Stimulated activated CD8-positive, alpha-beta memory T cell treated with anti-CD3 and anti-CD28 coated beads, Interleukin-7, amount 100 ng/mL, for 1 hour (primary cell): ENCODE data around the gene CC2D1A.

ENCODE experiments used
- DNase-seq, 2 donors: peaks; one replicate each; pipeline ENCODE4 v3.0.0-alpha.2; 2020; ENCODE audit warnings: low read depth in 2 of 2

The CC2D1A gene

DNA sequence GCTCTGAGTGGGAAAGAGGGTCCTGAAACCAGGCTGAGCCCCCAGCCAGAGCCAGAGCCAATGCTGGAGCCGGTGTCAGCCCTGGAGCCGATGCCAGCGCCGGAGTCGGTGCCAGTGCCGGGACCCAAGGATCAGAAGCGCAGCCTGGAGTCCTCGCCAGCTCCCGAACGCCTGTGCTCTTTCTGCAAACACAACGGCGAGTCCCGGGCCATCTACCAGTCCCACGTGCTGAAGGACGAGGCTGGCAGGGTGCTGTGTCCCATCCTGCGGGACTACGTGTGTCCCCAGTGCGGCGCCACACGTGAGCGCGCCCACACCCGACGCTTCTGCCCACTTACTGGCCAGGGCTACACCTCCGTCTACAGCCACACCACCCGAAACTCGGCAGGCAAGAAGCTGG, 28.7 kb upstream of the CC2D1A start:
- DNase-seq = no peak

DNA sequence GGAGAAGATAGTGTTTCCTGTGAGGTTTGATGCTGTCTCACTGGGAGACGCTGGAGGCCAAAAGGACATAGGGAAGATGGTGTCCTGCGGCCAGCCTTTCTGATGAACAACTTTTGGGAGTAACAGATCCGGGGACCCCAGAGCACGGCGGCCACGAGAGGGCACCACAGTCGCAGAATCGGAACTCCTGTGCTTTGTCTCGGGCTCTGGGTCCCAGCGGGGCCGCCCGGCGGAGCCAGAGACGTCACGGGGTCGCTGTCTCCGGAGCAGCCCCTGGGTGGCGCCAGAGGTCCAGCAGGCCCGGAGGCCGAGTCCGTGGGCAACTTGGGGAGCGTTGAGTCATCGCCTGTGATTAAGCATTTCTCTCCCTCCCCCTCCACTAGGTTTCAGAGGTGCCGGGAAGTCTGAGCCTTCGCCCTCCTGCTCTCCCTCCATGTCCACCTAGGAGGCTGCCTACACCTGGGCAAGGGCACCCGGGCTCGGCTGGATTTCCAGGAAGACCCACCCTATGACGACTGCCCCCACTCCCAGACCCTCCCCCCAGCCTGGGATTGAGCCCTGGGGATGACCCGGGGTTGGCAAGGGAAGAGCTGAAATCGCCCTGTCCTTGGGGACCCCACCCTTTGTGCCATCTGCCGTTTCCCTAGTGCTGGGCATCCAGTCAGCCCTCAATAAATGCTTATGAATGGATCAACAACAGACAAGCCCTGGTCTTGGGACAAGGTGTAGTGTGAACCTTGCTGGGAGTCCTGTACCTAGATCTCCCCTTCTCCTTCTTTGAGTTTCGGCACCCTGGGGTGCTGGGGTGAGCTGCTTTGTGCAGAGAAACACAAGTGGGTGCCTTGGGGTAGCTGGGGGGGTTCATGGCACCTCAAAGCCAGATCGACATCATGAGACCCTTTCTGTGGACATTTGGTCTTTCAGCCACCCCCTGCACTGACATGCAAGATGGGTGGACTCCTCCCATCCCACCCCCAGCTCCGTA, 25.6 kb upstream of the CC2D1A start:
- peak; percentile 97 to 99 for DNase-seq

DNA sequence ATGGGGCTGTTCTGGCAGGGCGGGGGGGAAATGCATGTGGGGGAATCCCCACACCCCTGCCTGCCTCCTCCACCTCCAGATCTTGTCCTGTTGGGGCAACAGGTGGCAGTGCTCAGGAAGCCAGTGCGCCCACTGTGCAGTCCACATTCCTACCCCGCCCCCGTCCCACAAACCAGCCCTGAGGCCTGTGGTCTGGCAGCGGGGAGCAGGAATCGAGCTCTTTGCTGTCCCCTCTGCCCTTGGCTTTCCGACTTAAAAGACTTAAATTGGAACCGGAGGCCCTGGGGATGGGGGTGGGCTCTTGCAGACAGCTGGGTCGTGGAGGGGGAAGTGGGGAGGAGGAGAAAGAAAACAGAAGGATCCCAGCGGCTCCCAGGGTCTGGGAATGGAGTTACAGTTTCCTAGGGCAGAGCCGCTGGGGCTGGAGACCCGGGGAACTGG, 24.7 kb upstream of the CC2D1A start:
- DNase-seq = no peak

DNA sequence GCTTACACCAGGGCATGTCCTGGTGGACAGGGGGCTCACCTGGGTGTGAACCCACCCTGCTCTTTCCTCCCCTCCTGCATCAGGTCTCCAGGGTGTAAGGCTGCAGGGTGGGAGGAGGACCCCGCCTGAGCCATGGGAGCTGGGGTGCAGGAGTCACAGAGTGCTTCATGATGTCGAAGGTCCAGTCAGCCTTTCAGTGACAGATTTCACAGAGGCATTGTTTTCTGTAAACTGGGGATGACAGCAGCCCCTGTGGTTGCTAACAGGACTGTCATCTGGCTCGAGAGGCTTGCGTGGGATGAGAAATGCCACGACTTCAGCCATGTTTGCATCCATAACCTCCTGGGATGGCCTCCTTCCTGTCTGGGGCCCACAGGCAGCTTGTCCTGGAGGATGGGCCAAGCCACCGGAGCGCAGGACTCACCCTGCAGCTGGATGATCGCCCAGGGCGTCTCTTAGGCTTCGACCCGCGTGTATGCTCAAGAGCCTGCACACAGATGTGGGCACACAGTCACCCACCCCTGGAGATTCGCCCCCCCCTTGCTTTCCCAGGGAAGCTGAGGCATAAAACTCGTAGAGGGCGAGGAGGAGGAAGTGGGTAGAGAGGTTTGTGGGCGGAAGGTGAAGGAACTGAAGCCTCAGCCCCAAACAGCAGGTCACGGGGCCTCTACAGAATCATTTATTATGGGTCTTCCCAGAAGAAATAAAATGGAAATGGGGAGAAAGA, 24.1 kb upstream of the CC2D1A start:
- no peak for DNase-seq

DNA sequence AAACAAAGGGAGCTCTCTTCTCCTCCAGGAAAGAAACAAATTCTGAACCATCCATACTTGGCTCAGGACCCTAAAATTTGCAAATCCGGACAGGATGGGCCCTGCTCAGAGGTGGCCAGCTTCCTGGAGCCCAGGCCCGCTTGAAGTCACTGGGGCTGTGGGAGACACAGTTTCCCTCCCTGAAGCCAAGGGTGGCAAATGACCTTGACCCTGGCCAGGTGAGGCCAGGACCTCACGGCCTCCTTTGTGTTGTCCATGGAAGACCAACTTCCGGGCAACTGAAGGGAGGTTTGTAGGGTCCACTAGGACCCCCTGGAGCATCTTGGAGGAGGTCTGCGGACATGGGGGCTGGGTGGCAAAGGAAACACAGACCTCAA, 23.6 kb upstream of the CC2D1A start:
- no peak for DNase-seq

DNA sequence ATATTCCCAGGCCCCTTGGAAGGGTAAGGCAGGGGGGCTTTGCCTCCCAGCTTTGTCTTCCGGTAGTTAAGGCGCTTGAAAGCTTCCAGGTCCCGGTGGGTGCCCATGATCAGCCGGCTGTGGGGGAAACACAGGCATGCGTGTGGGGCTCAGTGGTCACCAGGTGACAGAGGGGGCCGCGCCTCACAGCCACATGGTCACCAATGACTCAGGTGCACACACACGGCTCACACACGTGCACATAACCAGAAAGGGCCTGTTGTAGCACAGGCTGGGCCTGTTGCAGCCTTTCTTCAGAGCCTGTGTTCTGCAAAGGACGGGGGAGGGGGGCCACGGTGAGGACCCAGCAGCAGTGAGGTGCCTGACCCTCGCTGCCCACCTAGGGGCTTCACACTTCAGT, 23.2 kb upstream of the CC2D1A start:
- DNase-seq = no peak

DNA sequence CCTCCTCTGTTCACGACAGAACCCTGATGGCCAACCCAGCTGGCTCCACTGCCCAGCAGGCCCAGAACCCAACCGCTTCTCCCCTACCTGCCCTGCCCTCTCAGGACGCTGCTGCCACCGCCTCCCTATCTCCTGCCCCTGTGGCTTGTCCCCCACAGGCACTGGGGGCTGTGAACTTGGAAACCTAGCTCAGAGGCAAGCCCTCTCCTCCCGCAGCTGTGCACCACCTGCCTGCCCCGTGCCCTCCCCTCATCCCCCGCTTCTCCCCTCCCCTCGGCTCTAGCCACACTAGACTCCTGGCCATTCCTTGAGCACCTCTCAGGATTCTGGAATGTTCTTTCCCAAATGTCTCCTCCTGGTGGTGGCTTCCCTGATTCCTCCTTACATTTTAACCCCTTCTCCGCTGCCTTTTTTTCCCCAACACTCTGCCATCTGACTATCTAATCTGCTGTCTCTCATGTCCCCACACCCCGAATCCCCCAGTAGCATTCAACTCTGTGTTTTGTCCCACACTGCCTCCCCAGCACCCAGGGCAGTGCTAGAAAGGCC, 22.4 kb upstream of the CC2D1A start:
- no peak for DNase-seq

DNA sequence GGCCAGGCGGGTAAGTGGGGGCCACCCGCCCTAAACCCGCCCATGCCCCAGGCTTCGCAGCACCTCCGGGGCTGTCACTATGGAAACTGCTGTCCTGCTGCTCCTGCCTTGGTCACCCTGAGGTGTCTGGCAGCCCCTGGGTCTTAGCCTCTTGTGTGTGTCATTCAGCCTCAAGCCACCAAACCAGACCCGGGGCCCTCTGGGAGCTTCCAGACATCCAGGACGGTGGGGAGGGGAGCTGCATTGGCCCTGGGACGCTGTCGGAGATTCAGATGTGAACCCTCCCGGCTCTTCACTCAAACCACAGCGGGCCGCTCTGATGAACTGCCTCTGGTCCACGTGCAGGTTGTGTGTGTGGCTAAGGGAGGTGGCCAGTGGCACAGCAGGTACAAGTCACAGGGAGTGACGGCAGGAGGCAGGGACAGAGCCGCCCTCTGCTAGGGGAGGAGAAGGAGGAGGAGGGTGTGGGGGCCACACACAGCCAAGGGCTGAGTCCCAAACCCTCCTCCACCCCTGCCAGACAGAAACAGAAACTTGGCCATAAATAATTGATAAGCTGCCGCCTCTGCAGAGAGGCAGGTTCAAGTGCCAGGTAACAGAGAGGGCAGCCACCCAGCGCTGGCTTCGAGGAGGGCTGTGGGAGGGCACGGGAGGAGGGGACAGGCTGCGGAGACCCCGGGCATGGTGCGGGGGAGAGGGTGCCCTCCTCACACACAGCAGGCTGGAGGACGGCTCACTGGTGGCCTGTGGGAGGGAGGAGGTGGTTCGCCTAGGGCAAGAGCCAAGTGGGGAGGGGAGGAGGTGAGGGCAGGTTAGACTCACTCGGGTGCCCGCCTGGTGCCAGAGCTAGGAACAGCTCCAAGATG, 21.0 kb upstream of the CC2D1A start:
- no peak for DNase-seq

DNA sequence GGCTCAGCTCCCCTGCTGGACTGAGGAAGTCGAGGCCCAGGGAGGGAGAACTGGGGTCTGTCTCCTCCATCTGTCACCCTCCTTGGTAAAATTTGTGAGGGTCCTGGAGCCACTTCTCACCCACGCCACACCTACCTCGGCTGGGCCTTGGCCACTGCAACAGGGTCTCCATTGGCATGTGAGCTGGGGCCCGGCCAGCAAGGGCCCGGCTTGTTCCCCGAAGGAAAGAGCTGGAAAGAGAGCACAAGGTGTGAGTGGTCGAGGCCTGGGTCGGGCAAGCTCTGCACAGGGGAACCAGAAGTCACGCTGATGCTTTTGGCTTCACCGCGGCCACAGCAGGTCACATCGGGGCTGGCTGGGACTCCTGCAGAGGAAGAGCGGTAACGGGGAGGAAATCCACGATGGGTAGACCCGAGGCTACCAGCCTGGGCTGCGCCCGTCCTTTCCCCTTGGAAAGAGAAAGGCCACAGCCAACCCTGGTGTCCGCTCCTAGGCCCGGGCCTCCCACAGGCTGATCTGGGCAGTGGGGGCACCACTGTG, 20.1 kb upstream of the CC2D1A start:
- no peak for DNase-seq

DNA sequence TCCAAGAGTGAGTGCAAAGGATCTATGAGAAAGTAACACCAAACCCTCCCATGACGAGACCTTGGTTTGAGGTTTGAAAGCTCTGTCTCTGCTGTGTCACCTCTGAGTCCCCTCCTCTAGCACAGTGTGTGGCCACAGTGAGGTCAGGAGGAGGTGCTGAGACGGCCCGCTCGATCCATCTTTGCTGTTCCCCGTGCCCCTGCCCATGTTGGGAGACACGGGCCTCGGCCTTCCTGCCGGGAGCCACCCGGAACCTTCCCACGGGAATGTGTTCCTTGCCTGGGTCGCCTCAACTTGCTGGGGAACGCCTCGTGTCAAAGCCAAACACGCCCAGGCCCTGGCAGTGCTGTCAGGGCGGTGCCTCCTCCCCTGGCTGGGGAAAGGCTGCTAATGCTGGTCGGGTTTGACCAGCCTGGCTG, 19.0 kb upstream of the CC2D1A start:
- peak in 1 of 2 donors; percentile 39 for DNase-seq

DNA sequence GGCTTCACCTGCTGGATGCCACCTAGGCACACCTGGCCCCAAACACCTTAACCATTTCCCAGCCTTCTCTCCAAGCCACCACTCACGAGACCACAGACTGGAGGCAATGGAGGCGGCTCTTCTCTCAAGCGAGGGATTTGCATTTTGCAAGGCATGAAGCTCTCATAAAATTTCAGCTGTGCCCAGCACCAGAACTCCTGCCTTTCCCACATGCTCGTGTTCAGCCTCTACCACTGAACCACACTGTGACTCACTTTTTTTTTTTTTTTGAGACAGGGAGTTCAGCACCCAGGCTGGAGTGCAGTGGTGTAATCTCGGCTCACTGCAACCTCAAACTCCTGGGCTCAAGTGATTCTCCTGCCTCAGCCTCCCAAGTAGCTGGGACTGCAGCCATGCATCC, 18.5 kb upstream of the CC2D1A start:
- no peak for DNase-seq

DNA sequence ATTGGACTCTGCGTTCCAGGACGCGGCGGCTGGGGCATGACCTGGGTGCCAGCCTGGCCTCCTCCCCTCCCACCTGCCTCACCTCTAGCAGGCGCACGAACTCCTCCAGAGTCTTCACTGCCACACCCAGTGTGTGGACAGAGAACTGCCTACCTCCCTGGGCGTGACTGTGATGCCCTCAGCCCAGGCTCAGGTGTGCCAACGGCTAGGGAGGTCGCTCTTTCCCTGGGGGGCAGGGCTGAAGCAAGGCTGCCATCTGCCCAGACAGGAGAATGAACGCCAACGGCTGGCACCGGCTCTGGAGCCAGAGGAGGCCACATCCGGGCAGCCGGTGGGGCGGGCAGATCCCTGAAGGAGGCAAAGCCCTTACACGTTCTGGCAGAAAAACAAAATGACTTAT, 17.7 kb upstream of the CC2D1A start:
- no peak for DNase-seq

DNA sequence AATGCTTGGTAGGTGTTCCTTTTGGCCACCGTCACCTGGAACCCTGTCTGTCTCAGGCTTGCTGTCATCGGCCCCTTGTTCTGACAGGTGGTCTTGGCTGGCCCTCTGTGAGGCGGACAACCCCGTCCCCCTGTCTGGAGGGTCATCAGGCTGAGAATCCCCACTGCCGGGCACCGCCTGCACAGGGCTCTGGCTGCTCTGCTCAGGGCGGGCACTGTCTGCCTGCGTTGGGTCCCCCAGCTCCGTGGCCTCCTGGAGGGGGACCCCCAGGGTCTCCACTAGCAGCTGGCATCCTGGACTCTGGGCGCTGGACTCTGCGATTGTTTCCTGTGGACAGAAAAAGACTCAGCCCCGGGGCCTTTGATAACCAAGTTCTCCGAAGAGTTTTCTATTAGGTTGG, 15.9 kb upstream of the CC2D1A start:
- DNase-seq = no peak

DNA sequence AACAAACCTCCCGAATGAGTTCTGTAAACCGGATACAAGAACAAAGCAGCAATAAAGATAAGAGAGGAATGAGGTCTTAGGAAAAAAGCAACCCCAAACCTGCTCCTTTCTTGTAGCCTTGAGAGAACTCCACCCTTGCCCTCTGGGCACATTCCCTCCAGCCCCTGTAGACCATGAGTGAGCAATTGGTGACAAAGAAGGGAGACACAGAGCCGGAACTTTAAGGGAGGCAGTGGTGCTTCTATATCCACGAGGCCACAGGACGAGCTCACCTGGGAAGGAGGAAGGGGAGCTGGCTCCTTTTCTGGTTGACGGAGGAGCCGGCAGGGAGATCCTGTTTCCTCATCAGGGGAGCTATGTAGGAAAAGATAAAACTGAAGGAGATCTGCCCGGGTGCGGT, 13.1 kb upstream of the CC2D1A start:
- no peak for DNase-seq

DNA sequence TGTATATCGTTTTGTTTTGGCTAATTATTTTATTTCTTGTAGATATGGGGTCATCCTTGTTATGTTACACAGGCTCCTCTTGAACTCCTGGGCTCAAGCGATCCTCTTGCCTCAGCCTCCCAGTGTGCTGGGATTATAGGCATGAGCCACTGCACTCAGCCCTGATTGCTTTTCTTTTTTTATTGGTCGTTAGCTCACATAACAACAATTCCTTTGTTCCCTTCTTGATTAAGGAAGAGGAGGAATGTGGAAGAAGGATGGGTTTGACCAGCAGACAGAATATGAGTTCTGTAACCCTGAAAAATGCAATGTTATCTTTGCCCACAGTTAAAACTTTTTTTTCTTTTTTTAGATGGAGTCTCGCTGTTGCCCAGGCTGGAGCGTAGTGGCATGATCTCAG, 11.4 kb upstream of the CC2D1A start:
- no peak for DNase-seq

DNA sequence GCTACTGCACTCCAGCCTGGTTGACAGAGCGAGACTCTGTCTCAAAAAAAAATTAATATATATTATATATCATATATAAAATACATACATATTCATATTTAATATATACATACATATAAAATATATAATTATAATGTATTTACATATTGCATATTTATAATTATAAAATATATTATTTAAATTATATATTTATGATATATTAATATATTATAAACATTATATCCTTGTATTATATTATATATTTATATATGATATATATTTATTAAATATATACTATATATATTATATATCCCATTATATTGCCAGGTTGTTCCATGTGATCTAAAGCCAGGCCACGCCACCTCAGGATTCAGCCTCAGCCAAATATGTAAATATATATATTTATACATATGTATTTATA, 9.8 kb upstream of the CC2D1A start:
- DNase-seq = no peak

DNA sequence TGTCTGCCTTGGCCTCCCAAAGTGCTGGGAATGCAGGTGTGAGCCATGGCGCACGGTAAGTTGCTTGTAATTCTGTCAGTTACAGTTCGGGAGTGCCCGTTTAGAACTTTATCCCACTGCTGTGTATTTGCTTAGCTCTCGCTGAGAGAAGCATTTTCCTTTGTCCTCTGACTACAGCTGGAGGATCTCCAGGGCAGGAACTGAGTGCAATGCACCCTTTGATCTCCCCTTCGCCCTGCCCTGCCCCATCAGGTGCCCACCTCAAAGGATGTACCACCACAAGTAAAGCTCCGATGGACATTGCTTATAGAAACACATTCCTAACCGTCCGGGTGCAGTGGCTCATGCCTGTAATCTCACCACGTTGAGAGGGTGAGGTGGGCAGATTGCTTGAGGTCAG, 6.6 kb upstream of the CC2D1A start:
- no peak for DNase-seq

DNA sequence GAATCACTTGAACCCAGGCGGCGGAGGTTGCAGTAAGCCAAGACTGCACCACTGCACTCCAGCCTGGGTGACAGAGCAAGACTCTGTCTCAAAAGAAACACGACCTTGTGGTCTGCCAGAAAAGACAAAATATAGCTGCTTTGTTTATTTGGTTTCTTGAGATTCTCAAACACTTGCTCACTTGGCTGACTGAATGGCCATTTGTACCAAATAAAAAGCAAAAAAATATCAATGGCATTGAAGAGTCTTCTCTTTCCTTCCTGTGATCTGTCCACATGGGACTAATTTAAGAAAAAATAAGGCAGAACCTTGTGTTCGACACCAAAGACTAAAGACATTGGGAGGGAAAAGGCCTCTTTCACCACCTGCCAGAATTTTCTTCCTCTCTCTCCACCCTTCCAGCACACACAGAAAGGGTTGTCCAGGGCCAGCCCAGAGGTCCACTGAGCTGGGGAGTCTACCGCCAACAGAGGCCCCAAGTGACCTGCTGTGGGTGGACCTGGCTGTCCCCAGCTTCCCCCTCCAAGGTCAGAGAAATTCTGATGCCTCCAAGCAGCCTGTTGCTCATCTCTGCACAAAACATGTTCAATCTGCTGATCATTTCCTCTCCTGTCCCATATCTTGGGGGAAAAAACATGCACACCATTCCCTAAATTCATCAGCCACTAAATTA, 6.0 kb upstream of the CC2D1A start:
- no peak for DNase-seq

DNA sequence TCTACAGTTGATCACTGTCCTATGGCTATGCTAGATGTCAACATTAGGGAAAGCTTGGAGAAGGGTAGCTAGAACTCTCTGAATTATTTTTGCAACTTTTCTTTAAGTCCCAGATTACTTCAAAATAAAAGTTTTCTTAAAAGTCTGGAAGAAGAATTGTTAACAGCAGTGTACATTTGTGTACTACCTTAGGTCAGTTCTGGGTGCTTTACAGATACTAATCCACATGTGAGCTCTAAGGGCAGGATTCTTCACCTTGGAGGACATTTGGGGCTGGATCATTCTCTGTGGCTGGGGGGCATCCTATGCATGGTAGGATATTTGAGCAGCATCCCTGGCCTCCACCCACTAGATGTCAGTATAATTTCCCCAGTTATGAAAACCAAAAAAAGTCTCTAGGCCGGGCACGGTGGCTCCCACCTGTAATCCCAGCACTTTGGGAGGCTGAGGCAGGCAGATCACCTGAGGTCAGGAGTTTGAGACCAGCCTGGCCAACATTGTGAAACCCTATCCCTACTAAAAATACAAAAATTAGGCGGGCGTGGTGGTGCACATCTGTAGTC, 2.9 kb upstream of the CC2D1A start:
- DNase-seq = no peak

DNA sequence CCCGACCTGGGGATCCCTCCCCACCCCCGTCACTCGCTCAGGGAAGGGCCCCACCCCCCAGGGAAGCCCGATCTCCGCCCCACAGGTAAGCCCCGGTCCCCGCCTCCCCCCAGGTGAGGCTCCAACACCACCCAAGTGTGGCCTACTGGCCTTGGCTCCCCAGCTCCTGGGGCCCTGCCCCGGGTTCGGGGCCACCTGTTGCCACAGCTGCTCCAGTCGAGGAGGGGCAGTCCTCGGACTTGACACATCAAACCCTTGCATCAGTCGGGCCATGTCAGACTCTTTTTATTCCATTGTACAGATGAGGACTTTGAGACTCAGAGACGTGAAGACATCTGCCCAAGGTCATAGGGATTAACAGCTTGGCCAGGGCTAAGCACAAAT, 512 bp downstream of the CC2D1A start:
- DNase-seq = no peak

DNA sequence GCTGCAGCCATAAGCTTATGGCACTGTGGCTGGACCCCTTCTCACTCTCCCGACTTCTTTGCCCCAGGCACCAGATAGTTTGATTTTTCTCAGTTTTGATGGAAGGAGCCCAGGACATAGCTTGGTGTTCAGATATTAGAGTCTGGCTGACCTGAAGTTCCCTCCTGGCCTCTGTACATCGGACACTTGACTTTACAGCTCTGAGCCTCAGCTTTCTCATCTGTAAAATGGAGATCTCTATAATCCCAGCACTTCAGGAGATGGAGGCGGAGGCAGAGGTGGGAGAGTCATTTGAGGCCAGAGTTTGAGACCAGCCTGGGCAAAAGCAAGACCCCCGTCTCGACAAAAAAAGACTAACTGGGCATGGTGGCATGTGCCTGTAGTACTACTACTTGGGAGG, 909 bp downstream of the CC2D1A start:
- no peak for DNase-seq
